ENCODE measurements around the gene INPP4A.

- TF ChIP-seq CTCF (IDR thresholded peaks at IDR 0.05), result no peak
- no peak for TF ChIP-seq POLR2A (IDR thresholded peaks at IDR 0.05)
- TF ChIP-seq EP300 (IDR thresholded peaks at IDR 0.05), result no peak
- TF ChIP-seq POLR2AphosphoS5 (IDR thresholded peaks at IDR 0.05), result no peak
These were observed 97.2 kb downstream of the INPP4A start for GRCh38 chr2:98541906-98542305.
